A549 (cell line): ENCODE measurements around the gene CD2BP2. TPM values are rescaled to one million over a fixed set of nuclear protein-coding genes. Genes with fewer than 3 reads are reported as not detected.

Experiments
- ATAC-seq, 2 experiments: fragments of 200-7000 bp in 1 of 2; fragments of >200 bp in 1 of 2; cut with Nextera tagmentation in 1 of 2; cut with Tn5 transposase in 1 of 2; 3 replicates each; pipeline versions ENCODE4 v1.8.0 to v1.9.1; 2018 to 2020; ENCODE audit warnings: mild to moderate bottlenecking in 1 of 2, moderate library complexity in 1 of 2
- CTCF ChIA-PET: fragments of 300-600 bp; sonication (Branson Sonifier 250); formaldehyde crosslinking; extraction: SDS; loops from one replicate; lab custom pipeline; 2021; ENCODE audit warnings: antibody characterized with exemption, inconsistent platforms; lab: Yijun Ruan, JAX
- POLR2A ChIA-PET: fragments of 350-600 bp; formaldehyde crosslinking; extraction: SDS; loops from one replicate; lab custom pipeline; 2021; ENCODE audit warnings: antibody characterized with exemption, inconsistent platforms; lab: Yijun Ruan, JAX
- DNase-seq, 2 experiments: peaks; one replicate each; pipeline versions ENCODE4 v3.0.0 to v3.0.0-alpha.2; 2011 to 2016; ENCODE audit warnings: low read depth in 1 of 2, low spot score in 1 of 2
- FAIRE-seq: peaks from 2 replicates; lab custom pipeline; 2011; peaks lifted over from hg19 to GRCh38; lab: Jason Lieb, UNC
- H3K27ac ChIP-seq, 2 experiments: fragments of >200 bp; sonication (Bioruptor Twin); formaldehyde crosslinking; 3 replicates each; pipeline ENCODE4 v1.5.1; 2016 to 2017
- H3K4me1 ChIP-seq: fragments of >200 bp; sonication (Bioruptor Twin); formaldehyde crosslinking; 3 replicates; pipeline ENCODE4 v1.6.1; 2016
- H3K4me2 ChIP-seq: fragments of >200 bp; sonication (Bioruptor Twin); formaldehyde crosslinking; 3 replicates; pipeline ENCODE4 v1.6.1; 2016
- H3K4me3 ChIP-seq: fragments of >200 bp; sonication (Bioruptor Twin); formaldehyde crosslinking; 3 replicates; pipeline ENCODE4 v1.5.1; 2016
- H3K9me3 ChIP-seq: fragments of >200 bp; sonication (Bioruptor Twin); formaldehyde crosslinking; 3 replicates; pipeline ENCODE4 v1.6.1; 2016
- BHLHE40 ChIP-seq: IDR thresholded peaks from 2 replicates; pipeline ENCODE4 v1.6.1; 2012; ENCODE audit warnings: low read depth, low read length, inconsistent platforms
- CBX2 ChIP-seq: fragments of 200-600 bp; sonication (generic); IDR thresholded peaks from 2 replicates; pipeline ENCODE4 v1.6.1; 2016; ENCODE audit warnings: low read depth, mild to moderate bottlenecking, borderline replicate concordance
- CEBPB ChIP-seq, 2 experiments: fragments of >200 bp in 1 of 2; sonication (Bioruptor Twin) in 1 of 2; formaldehyde crosslinking in 1 of 2; IDR thresholded peaks; 2 replicates each; pipeline ENCODE4 v1.6.1; 2012 to 2016
- CHD4 ChIP-seq: fragments of 200-600 bp; sonication (generic); IDR thresholded peaks from 2 replicates; pipeline ENCODE4 v1.6.1; 2016; ENCODE audit warnings: antibody characterized with exemption, mild to moderate bottlenecking, borderline replicate concordance
- FOSB ChIP-seq: fragments of 250-450 bp; sonication (Bioruptor Pico); IDR thresholded peaks from 2 replicates; pipeline ENCODE4 v1.5.0; 2020; ENCODE audit warnings: mild to moderate bottlenecking, moderate library complexity
- FOSL2 ChIP-seq, 2 experiments: fragments of 450-650 bp in 1 of 2; fragments of >200 bp in 1 of 2; sonication (Bioruptor Twin) in 1 of 2; formaldehyde crosslinking; IDR thresholded peaks; 2 replicates each; pipeline versions ENCODE4 v1.5.0 to v1.6.1; 2016 to 2020; ENCODE audit warnings: mild to moderate bottlenecking in 1 of 2, moderate library complexity in 1 of 2
- GATA3 ChIP-seq: IDR thresholded peaks from 2 replicates; pipeline ENCODE4 v1.6.1; 2012; ENCODE audit warnings: borderline replicate concordance
- HOXA7 ChIP-seq: fragments of 250-450 bp; sonication (Bioruptor Pico); IDR thresholded peaks from 2 replicates; pipeline ENCODE4 v1.5.0; 2020; ENCODE audit warnings: mild to moderate bottlenecking, moderate library complexity
- HOXB5 ChIP-seq: fragments of 250-450 bp; sonication (Bioruptor Pico); IDR thresholded peaks from 2 replicates; pipeline ENCODE4 v1.5.0; 2020; ENCODE audit warnings: mild to moderate bottlenecking, moderate library complexity
- JUN ChIP-seq, 2 experiments: fragments of >200 bp; sonication (Bioruptor Twin); formaldehyde crosslinking; IDR thresholded peaks; 2 replicates in 1 of 2; 3 replicates in 1 of 2; pipeline ENCODE4 v1.6.1; 2016 to 2017
- KDM1A ChIP-seq: fragments of 200-600 bp; sonication (generic); IDR thresholded peaks from 2 replicates; pipeline ENCODE4 v1.6.1; 2016; ENCODE audit warnings: low read depth, mild to moderate bottlenecking
- MAZ ChIP-seq: fragments of 150-350 bp; IDR thresholded peaks from 2 replicates; pipeline ENCODE4 v1.6.1; 2014; ENCODE audit warnings: antibody characterized with exemption, low read depth, low read length, borderline replicate concordance
- MYC ChIP-seq: IDR thresholded peaks from 2 replicates; pipeline ENCODE4 v1.6.1; 2012; ENCODE audit warnings: mild to moderate bottlenecking, inconsistent platforms, low read length, improper control_type of control experiment, borderline replicate concordance
- PHF8 ChIP-seq: fragments of 200-600 bp; sonication (generic); IDR thresholded peaks from 2 replicates; pipeline ENCODE4 v1.6.1; 2016; ENCODE audit warnings: low read depth, mild to moderate bottlenecking, antibody characterized with exemption, moderate library complexity, borderline replicate concordance
- POLR2A ChIP-seq: IDR thresholded peaks from 2 replicates; pipeline ENCODE4 v1.6.1; 2012; ENCODE audit warnings: mild to moderate bottlenecking, low read length
- POLR2AphosphoS2 ChIP-seq: conservative IDR thresholded peaks from 2 replicates; pipeline ENCODE4 v1.6.1; 2012; ENCODE audit warnings: low read length, improper control_type of control experiment, inconsistent platforms
- RAD21 ChIP-seq, 2 experiments: fragments of >200 bp in 1 of 2; sonication (Bioruptor Twin) in 1 of 2; formaldehyde crosslinking in 1 of 2; IDR thresholded peaks in 1 of 2; conservative IDR thresholded peaks in 1 of 2; 2 replicates in 1 of 2; 3 replicates in 1 of 2; pipeline ENCODE4 v1.6.1; 2012 to 2018; ENCODE audit warnings: inconsistent platforms in 1 of 2
- RARB ChIP-seq: fragments of 250-450 bp; sonication (Bioruptor Pico); IDR thresholded peaks from 2 replicates; pipeline ENCODE4 v1.8.0; 2021; ENCODE audit warnings: mild to moderate bottlenecking, moderate library complexity
- RFX5 ChIP-seq: fragments of 450-650 bp; IDR thresholded peaks from 2 replicates; pipeline ENCODE4 v1.7.1; 2014; ENCODE audit warnings: antibody characterized with exemption, mild to moderate bottlenecking, moderate library complexity
- TP53 ChIP-seq: fragments of 250-450 bp; sonication (Bioruptor Pico); IDR thresholded peaks from 2 replicates; pipeline ENCODE4 v1.5.0; 2021; ENCODE audit warnings: mild to moderate bottlenecking, moderate library complexity
- WGBS: methylation state at CpG from one replicate; pipeline ENCODE4 v1.1.6; 2017; ENCODE audit errors: missing lambda C conversion rate; 5-methylcytosine and 5-hydroxymethylcytosine counted together
- polyA minus RNA-seq: library from RNA; depleted of rRNA, polyadenylated mRNA; stranded (reverse); fragments of >200 nt; gene quantifications from 2 replicates; pipeline ENCODE4 v1.2.3, GENCODE V29; 2011; rRNA and poly(A)+ RNA removed
- polyA plus RNA-seq, 4 experiments: library from polyadenylated mRNA; depleted of rRNA in 3 of 4; stranded (reverse); fragments of >200 nt; fragmentation: RNase III in 1 of 4; extraction: RNeasy Plus Mini Kit Qiagen cat#74134 plus additional on column Dnase treatment in 1 of 4; gene quantifications; 2 replicates in 3 of 4; 3 replicates in 1 of 4; pipeline ENCODE4 v1.2.3, GENCODE V29; 2011 to 2017
- TF ChIP-seq, protein P1 (sequence below): IDR thresholded peaks from 2 replicates; pipeline ENCODE4 v1.6.1; 2012; ENCODE audit warnings: low read depth, borderline replicate concordance
- TF ChIP-seq, protein P2 (sequence below): fragments of 450-650 bp; IDR thresholded peaks from 2 replicates; pipeline ENCODE4 v1.6.1; 2014; ENCODE audit warnings: antibody characterized with exemption
- TF ChIP-seq, protein P3 (sequence below): IDR thresholded peaks from 2 replicates; pipeline ENCODE4 v1.6.1; 2012
- TF ChIP-seq, protein P4 (sequence below): fragments of >200 bp; sonication (Bioruptor Twin); formaldehyde crosslinking; IDR thresholded peaks from 3 replicates; pipeline ENCODE4 v1.5.1; 2016
- TF ChIP-seq, protein P5 (sequence below): fragments of >200 bp; sonication (Bioruptor Twin); formaldehyde crosslinking; IDR thresholded peaks from 3 replicates; pipeline ENCODE4 v1.6.1; 2016
- TF ChIP-seq, protein P6 (sequence below): fragments of 150-350 bp; IDR thresholded peaks from 2 replicates; pipeline ENCODE4 v1.6.1; 2014; ENCODE audit warnings: low read depth, mild to moderate bottlenecking, low read length
- TF ChIP-seq, protein P7 (sequence below): IDR thresholded peaks from 2 replicates; pipeline ENCODE4 v1.6.1; 2012
- TF ChIP-seq, protein P8 (sequence below): fragments of 250-450 bp; sonication (Bioruptor Pico); IDR thresholded peaks from 2 replicates; pipeline ENCODE4 v1.5.0; 2020; ENCODE audit warnings: low read depth, mild to moderate bottlenecking, moderate library complexity

The CD2BP2 gene
- polyA plus RNA-seq (2011; rRNA removed) = 33.9 and 35.6 TPM in 2 replicates
- 29.0 and 31.3 TPM in 2 replicates for polyA plus RNA-seq (2012; cell fraction: cytosol; rRNA removed)
- 60.8 and 84.7 TPM in 2 replicates for polyA plus RNA-seq (2012; cell fraction: nucleus; rRNA removed)
- 48.5 to 54.5 TPM (median 54.0 TPM) in 3 replicates for polyA plus RNA-seq (2017; fragmentation: RNase III; extraction: RNeasy Plus Mini Kit Qiagen cat#74134 plus additional on column Dnase treatment)
- 29.2 and 30.8 TPM in 2 replicates for polyA minus RNA-seq

DNA sequence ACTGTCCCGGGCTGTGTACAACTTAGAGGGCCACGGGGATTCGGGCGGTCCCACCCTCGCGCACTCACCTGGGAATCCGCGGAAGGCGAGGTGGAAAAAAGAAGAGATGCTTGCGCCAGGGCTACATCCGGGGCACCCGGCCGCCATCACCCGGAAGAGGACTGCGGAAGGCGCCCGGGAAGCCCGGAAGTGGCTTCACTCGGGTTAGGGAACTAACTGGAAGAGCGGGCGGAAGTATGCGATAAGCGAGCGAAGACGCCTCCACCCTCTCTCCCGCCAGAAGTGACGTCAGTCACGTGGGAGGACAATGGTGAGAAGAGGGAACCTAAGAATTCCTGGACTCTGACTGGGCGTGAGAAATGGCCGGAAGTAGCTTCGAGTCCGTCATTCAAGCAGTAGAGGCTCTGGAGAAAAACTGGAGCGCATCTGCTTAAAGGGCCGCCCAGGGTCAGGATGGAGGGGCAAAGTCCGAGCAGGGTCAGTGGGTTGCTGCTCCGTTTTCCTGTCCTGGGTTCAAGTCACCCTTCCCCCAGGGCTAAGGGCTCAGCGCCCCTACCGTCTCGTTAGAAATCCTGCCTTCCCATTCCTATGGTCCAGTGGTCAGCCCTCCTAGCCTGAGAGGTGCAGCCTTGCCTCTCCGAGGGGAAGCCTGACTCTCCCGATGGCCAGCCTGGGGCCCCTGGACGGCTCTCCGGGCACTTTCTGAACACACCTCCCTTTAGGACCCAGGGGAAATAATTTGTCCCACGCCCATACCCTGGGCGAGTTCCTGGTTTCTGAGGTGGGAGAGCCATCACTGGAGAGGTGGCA lies at the start of gene CD2BP2:
Gene CD2BP2, minus strand, starts transcription at position 165 of the 810 bp plus-strand sequence. CDS start 627 bp downstream, outside the sequence.
- Histone ChIP-seq H3K4me1 (peaks cover 50% of the 10 kb centered on the region), H3K4me2 (peak within 1 kb of the TSS; percentile 72), H3K4me3 (peak within 1 kb of the TSS; percentile 70), H3K9me3 (no peaks in the 10 kb centered on the region), H3K27ac (peak within 1 kb of the TSS; percentile 87 to 96)
- DNase-seq (peak; percentile 95 to 100), ATAC-seq (peak; percentile 85 to 91), FAIRE-seq (peak; percentile 82)
- POLR2A ChIA-PET = interaction anchor here (0.6 to 2.2 kb wide), 3 partner anchors 16 to 213 kb away, joined by 3 to 17 read pairs (median 4); partner anchors contain the start of gene TBC1D10B
- CTCF ChIA-PET = interaction anchor here (0.8 to 2.7 kb wide), 5 partner anchors 12 to 54 kb away, joined by 3 to 10 read pairs (median 3); partner anchors contain the start of genes TBC1D10B and ZNF771
- under 1% methylated on average over 43 of the region's 45 CpGs for WGBS
- TF ChIP-seq GATA3 (no peak), JUN (IDR thresholded peaks at IDR 0.05) (peak; percentile 84 to 97), CBX2 (no peak), CEBPB (IDR thresholded peaks at IDR 0.05) (peak in 1 of 2 experiments; percentile 51; a peak in 1 of 4 replicates), PHF8 (peak; percentile 61; the same call in 1 of the 2 replicates), TP53 (CRISPR knock-in tag) (peak; percentile 82; the same call in 1 of the 2 replicates), FOSL2 (IDR thresholded peaks at IDR 0.05) (no peak), FOSL2 (CRISPR knock-in tag; IDR thresholded peaks at IDR 0.05) (peak; percentile 66), HOXA7 (CRISPR knock-in tag) (peak; percentile 72; the same call in 1 of the 2 replicates), FOSB (no peak), BHLHE40 (peak; percentile 81), KDM1A (0 out of 2 replicates have a peak, but pooled peaks have one; percentile 44), RAD21 (conservative IDR thresholded peaks at IDR 0.05 in 1 of 2, IDR thresholded peaks at IDR 0.05 in 1 of 2) (0 out of 5 replicates have a peak, but pooled peaks of 1 of the 2 experiments have one; percentile 20), MAZ (0 out of 2 replicates have a peak, but pooled peaks have one; percentile 1), POLR2AphosphoS2 (no peak), RARB (CRISPR knock-in tag) (0 out of 2 replicates have a peak, but pooled peaks have one; percentile 46), POLR2A (0 out of 2 replicates have a peak, but pooled peaks have one; percentile 31), MYC (0 out of 2 replicates have a peak, but pooled peaks have one; percentile 15), CHD4 (no peak; the same call in 1 of the 2 replicates), RFX5 (0 out of 2 replicates have a peak, but pooled peaks have one; percentile 13), HOXB5 (CRISPR knock-in tag) (0 out of 2 replicates have a peak, but pooled peaks have one; percentile 25)
- TF ChIP-seq, protein P1, sequence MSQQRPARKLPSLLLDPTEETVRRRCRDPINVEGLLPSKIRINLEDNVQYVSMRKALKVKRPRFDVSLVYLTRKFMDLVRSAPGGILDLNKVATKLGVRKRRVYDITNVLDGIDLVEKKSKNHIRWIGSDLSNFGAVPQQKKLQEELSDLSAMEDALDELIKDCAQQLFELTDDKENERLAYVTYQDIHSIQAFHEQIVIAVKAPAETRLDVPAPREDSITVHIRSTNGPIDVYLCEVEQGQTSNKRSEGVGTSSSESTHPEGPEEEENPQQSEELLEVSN = peak; percentile 96
- TF ChIP-seq, protein P2, sequence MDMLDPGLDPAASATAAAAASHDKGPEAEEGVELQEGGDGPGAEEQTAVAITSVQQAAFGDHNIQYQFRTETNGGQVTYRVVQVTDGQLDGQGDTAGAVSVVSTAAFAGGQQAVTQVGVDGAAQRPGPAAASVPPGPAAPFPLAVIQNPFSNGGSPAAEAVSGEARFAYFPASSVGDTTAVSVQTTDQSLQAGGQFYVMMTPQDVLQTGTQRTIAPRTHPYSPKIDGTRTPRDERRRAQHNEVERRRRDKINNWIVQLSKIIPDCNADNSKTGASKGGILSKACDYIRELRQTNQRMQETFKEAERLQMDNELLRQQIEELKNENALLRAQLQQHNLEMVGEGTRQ = peak; percentile 94
- TF ChIP-seq, protein P3, sequence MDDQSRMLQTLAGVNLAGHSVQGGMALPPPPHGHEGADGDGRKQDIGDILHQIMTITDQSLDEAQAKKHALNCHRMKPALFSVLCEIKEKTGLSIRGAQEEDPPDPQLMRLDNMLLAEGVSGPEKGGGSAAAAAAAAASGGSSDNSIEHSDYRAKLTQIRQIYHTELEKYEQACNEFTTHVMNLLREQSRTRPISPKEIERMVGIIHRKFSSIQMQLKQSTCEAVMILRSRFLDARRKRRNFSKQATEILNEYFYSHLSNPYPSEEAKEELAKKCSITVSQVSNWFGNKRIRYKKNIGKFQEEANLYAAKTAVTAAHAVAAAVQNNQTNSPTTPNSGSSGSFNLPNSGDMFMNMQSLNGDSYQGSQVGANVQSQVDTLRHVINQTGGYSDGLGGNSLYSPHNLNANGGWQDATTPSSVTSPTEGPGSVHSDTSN = peak; percentile 50; the same call in 1 of the 2 replicates
- TF ChIP-seq, protein P4, sequence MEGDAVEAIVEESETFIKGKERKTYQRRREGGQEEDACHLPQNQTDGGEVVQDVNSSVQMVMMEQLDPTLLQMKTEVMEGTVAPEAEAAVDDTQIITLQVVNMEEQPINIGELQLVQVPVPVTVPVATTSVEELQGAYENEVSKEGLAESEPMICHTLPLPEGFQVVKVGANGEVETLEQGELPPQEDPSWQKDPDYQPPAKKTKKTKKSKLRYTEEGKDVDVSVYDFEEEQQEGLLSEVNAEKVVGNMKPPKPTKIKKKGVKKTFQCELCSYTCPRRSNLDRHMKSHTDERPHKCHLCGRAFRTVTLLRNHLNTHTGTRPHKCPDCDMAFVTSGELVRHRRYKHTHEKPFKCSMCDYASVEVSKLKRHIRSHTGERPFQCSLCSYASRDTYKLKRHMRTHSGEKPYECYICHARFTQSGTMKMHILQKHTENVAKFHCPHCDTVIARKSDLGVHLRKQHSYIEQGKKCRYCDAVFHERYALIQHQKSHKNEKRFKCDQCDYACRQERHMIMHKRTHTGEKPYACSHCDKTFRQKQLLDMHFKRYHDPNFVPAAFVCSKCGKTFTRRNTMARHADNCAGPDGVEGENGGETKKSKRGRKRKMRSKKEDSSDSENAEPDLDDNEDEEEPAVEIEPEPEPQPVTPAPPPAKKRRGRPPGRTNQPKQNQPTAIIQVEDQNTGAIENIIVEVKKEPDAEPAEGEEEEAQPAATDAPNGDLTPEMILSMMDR = no peak
- TF ChIP-seq, protein P5, sequence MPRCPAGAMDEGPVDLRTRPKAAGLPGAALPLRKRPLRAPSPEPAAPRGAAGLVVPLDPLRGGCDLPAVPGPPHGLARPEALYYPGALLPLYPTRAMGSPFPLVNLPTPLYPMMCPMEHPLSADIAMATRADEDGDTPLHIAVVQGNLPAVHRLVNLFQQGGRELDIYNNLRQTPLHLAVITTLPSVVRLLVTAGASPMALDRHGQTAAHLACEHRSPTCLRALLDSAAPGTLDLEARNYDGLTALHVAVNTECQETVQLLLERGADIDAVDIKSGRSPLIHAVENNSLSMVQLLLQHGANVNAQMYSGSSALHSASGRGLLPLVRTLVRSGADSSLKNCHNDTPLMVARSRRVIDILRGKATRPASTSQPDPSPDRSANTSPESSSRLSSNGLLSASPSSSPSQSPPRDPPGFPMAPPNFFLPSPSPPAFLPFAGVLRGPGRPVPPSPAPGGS = peak; percentile 72; the same call in 2 of the 3 replicates
- TF ChIP-seq, protein P6, sequence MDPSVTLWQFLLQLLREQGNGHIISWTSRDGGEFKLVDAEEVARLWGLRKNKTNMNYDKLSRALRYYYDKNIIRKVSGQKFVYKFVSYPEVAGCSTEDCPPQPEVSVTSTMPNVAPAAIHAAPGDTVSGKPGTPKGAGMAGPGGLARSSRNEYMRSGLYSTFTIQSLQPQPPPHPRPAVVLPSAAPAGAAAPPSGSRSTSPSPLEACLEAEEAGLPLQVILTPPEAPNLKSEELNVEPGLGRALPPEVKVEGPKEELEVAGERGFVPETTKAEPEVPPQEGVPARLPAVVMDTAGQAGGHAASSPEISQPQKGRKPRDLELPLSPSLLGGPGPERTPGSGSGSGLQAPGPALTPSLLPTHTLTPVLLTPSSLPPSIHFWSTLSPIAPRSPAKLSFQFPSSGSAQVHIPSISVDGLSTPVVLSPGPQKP = no peak
- TF ChIP-seq, protein P7, sequence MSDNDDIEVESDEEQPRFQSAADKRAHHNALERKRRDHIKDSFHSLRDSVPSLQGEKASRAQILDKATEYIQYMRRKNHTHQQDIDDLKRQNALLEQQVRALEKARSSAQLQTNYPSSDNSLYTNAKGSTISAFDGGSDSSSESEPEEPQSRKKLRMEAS = peak; percentile 95
- TF ChIP-seq, protein P8, sequence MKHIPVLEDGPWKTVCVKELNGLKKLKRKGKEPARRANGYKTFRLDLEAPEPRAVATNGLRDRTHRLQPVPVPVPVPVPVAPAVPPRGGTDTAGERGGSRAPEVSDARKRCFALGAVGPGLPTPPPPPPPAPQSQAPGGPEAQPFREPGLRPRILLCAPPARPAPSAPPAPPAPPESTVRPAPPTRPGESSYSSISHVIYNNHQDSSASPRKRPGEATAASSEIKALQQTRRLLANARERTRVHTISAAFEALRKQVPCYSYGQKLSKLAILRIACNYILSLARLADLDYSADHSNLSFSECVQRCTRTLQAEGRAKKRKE (CRISPR knock-in tag) = no peak
